Left ventricle myocardium inferior (tissue), 1 donor: ENCODE data around the gene HHAT. TPM values are rescaled to one million over a fixed set of nuclear protein-coding genes. Genes with fewer than 3 reads are reported as not detected.
A peak's percentile ranks its signal among the peaks of the same experiment; 100 is the strongest.

Experiments used
- DNase-seq: peaks from one replicate; pipeline ENCODE4 v3.0.0-alpha.2; 2020
- H3K27ac ChIP-seq: fragments of 200-600 bp; replicated peaks from 2 replicates; pipeline ENCODE4 v1.8.0; 2021
- H3K27me3 ChIP-seq: fragments of 200-600 bp; 2 replicates; pipeline ENCODE4 v1.8.0; 2021; ENCODE audit warnings: low read depth
- H3K36me3 ChIP-seq: fragments of 200-600 bp; 2 replicates; pipeline ENCODE4 v1.8.0; 2021
- H3K4me1 ChIP-seq: fragments of 200-600 bp; 2 replicates; pipeline ENCODE4 v1.8.0; 2021
- H3K4me3 ChIP-seq: fragments of 200-600 bp; 2 replicates; pipeline ENCODE4 v1.8.0; 2021; ENCODE audit warnings: mild to moderate bottlenecking, moderate library complexity
- H3K9me3 ChIP-seq: fragments of 200-600 bp; replicated peaks from 2 replicates; pipeline ENCODE4 v1.8.0; 2021
- intact Hi-C: fragments of 100-400 bp; cut with micrococcal nuclease; formaldehyde crosslinking; loops from one replicate; pipeline ENCODE4 v1.11.0; 2022
- total RNA-seq: library from RNA; stranded (reverse); fragmentation: NEBNext Ultra II Directional; extraction: Animal tissue kit (Norgen Biotek cat#: 25700); gene quantifications from one replicate; pipeline ENCODE4 v1.2.1, GENCODE V29; 2021
- TF ChIP-seq, protein P1 (sequence below): fragments of 200-600 bp; IDR thresholded peaks from 2 replicates; pipeline ENCODE4 v1.8.0; 2021; ENCODE audit warnings: antibody characterized with exemption, mild to moderate bottlenecking, borderline replicate concordance
- donor health status: DM: no; HTN: yes; CAD: no; lungs with severe emphysema.

Gene HHAT
- total RNA-seq, 1 donor from 2014 or later, result 2.1 TPM

DNA sequence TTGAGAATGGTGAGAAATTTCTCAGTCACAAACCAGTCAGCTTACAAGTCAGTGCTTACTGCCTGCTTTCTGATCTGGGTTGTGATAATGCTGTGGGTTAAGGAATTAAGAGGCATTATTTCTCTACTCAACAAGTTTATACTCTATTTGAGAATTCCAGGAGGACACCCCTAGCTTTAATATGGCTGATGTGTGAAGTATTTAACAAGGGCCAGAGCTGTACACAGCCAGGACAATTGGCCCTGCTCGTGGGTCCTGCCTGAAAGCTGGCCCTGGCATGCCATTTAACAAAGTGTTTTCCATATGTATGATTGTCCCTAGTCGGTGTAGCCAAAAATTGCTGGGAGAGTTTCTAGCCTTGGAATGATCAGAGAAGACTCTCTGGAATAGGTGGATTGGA is 43.2 kb downstream of the HHAT start:
- no peaks in the 10 kb centered on the region for H3K4me1 ChIP-seq
- intact Hi-C loops, result no loop called here
- no peak overlapping the region for H3K4me3 ChIP-seq
- no peaks in the 10 kb centered on the region for H3K27me3 ChIP-seq
- no peaks in the 10 kb centered on the region for H3K9me3 ChIP-seq
- no peaks in the 10 kb centered on the region for H3K36me3 ChIP-seq
- no peak for DNase-seq
- H3K27ac ChIP-seq, result no peak overlapping the region
- TF ChIP-seq, protein P1, sequence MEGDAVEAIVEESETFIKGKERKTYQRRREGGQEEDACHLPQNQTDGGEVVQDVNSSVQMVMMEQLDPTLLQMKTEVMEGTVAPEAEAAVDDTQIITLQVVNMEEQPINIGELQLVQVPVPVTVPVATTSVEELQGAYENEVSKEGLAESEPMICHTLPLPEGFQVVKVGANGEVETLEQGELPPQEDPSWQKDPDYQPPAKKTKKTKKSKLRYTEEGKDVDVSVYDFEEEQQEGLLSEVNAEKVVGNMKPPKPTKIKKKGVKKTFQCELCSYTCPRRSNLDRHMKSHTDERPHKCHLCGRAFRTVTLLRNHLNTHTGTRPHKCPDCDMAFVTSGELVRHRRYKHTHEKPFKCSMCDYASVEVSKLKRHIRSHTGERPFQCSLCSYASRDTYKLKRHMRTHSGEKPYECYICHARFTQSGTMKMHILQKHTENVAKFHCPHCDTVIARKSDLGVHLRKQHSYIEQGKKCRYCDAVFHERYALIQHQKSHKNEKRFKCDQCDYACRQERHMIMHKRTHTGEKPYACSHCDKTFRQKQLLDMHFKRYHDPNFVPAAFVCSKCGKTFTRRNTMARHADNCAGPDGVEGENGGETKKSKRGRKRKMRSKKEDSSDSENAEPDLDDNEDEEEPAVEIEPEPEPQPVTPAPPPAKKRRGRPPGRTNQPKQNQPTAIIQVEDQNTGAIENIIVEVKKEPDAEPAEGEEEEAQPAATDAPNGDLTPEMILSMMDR, result no peak

DNA sequence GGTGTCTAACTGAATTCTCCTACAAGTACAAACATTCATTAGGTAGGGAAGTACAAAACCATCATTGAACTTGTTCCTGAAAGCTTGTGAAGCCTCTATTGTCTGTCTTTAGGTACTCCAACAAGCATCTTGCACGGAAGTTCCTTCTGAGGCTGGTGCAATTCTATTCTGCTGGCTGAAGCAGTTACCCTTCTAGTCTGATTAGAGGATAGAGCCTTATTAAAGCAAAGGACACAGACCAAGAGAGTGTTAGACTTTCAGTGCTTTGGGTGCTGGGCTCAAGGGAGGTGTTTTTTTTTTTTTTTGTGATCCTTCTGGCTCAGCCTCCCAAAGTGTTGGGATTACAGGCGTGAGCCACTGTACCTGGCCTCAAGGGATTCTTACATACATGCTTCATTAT is 43.8 kb downstream of the HHAT start:
- Histone ChIP-seq H3K27ac (no peak overlapping the region), H3K9me3 (no peaks in the 10 kb centered on the region), H3K36me3 (no peaks in the 10 kb centered on the region), H3K4me3 (no peak overlapping the region), H3K27me3 (no peaks in the 10 kb centered on the region), H3K4me1 (no peaks in the 10 kb centered on the region)
- intact Hi-C loops, result no loop called here
- TF ChIP-seq, protein P1, result no peak
- no peak for DNase-seq

DNA sequence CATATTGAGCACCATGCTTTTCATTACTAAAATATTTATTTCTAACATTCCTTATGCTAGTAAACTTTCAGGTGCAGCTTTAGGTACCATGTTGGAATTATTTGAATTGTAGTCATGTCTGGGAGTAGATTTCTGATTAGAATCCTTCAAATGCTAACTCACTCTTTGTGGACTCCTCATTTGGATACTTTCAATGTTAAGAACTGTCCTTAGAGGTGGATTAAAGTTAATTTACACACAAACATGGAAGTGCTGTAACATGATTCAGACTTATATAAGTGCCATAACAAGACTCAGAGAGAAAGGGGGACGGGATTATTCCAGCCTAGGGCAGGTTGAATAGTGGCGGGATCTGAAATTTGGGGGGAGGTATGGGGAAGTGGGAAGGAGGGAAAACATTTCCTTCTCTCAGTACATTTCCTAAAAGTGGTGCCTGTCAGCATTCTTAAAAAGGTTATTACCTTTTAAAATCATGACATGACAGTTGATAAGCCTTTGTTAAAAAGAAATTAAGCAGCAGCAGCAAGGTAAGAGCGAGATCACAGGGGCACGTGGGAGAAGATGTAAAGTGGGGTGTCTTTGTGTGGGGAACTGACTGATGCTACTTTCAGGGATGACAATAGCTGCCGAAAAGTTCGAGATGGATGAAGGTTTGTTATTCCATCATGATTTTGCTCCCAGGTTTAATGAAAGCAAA is 44.4 kb downstream of the HHAT start:
- DNase-seq, result no peak
- no peaks in the 10 kb centered on the region for H3K9me3 ChIP-seq
- H3K4me3 ChIP-seq, result no peak overlapping the region
- H3K4me1 ChIP-seq, result no peaks in the 10 kb centered on the region
- TF ChIP-seq, protein P1, result no peak
- no peaks in the 10 kb centered on the region for H3K36me3 ChIP-seq
- no peaks in the 10 kb centered on the region for H3K27me3 ChIP-seq
- H3K27ac ChIP-seq, result no peak overlapping the region
- intact Hi-C loops, result no loop called here

DNA sequence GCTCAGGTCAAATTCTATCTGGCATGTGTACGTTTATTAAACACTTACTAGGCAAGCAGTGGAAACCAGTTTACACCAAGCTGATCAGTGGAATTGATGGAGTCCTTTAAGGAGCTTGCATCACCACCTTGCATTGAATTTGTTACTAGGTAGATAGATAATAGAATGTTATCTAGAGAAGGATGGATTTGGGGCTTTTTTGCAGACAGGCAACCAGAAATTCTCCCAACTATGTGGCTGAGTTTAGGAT is 44.9 kb downstream of the HHAT start:
- intact Hi-C loops, result no loop called here
- H3K36me3 ChIP-seq, result no peaks in the 10 kb centered on the region
- DNase-seq, result no peak
- H3K4me1 ChIP-seq, result no peaks in the 10 kb centered on the region
- H3K27me3 ChIP-seq, result no peaks in the 10 kb centered on the region
- H3K27ac ChIP-seq, result peak overlapping the region; percentile 37
- TF ChIP-seq, protein P1, result no peak
- no peaks in the 10 kb centered on the region for H3K9me3 ChIP-seq
- H3K4me3 ChIP-seq, result no peak overlapping the region

DNA sequence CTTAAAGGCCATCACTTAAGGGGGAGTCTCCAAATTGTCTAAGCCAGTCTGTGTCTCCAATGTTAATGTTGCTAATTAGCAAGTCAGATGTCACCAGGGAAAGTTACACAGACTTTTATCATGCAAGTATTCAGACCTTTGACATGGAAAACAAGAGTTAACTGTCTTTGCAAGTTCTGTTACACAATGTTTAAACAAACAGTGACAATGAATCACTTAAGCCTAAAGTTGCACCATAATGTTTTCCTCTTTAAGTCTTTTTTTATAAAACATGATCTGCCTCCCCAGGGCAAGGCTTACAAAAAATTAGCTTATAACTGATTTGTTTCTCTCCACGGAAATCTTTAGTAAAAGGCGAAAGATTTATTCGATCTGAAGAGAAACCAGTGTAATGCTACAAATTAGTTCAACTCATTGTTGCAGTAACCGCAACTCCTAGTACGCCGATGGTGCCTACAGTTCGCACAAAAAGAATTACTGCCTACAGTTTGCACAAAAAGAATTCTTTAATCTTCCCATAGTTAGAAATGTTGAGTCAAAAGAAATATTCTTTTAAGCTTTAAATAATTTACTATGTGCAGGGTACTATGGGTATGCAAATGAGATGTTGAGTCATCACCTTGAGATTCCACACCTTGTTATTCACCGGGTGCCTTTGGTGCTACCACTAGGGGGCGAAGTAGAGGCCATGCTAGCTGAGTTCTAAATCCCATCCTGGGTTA is 45.3 kb downstream of the HHAT start:
- Histone ChIP-seq H3K36me3 (no peaks in the 10 kb centered on the region), H3K27me3 (no peaks in the 10 kb centered on the region), H3K27ac (peak overlapping the region; percentile 37), H3K9me3 (no peaks in the 10 kb centered on the region), H3K4me3 (no peak overlapping the region), H3K4me1 (no peaks in the 10 kb centered on the region)
- no peak for DNase-seq
- intact Hi-C loops, result no loop called here
- TF ChIP-seq, protein P1, result peak; percentile 53
